HepG2 (cell line): ENCODE measurements around the gene PRR33. TPM values are rescaled to one million over a fixed set of nuclear protein-coding genes. Genes with fewer than 3 reads are reported as not detected.
A peak's percentile ranks its signal among the peaks of the same experiment; 100 is the strongest.

ENCODE experiments used
- ATAC-seq: fragments of 200-7000 bp; cut with Tn5 transposase; 3 replicates; pipeline ENCODE4 v1.9.1; 2020; ENCODE audit warnings: mild to moderate bottlenecking, moderate library complexity
- BruUV-seq: library from RNA; stranded (reverse); fragments of 400-500 nt; replicated peaks from 2 replicates; lab custom pipeline; 2021; lab: Mats Ljungman, UMichigan
- CTCF ChIA-PET: fragments of 300-600 bp; formaldehyde crosslinking; extraction: SDS; loops from one replicate; lab custom pipeline; 2021; ENCODE audit warnings: low total read pairs, inconsistent platforms, low intra/inter-chr PET ratio; lab: Yijun Ruan, JAX
- POLR2A ChIA-PET: fragments of 350-600 bp; sonication (Branson Sonifier 250); formaldehyde crosslinking; loops from one replicate; lab custom pipeline; 2020; ENCODE audit warnings: antibody characterized with exemption, inconsistent platforms; lab: Yijun Ruan, JAX
- DNase-seq: peaks from one replicate; pipeline ENCODE4 v3.0.0-alpha.2; 2015; ENCODE audit warnings: low spot score
- FAIRE-seq: peaks from 3 replicates; lab custom pipeline; 2011; peaks lifted over from hg19 to GRCh38; lab: Jason Lieb, UNC
- H2AFZ ChIP-seq: one replicate; pipeline ENCODE4 v1.6.1; 2011; ENCODE audit warnings: low read length, inconsistent platforms
- H3K27ac ChIP-seq: fragments of 300-600 bp; 3 replicates; pipeline ENCODE4 v1.8.0; 2011; ENCODE audit warnings: mixed run types, mild to moderate bottlenecking, mixed read lengths, low read length, inconsistent platforms; ENCODE audit not compliant: insufficient read depth; ENCODE audit errors: extremely low read length
- H3K27me3 ChIP-seq, 2 experiments: fragments of 200-600 bp in 1 of 2; 2 replicates in 1 of 2; 3 replicates in 1 of 2; pipeline versions ENCODE4 v1.6.0 to v1.8.0; 2011; ENCODE audit warnings: low read length in 2 of 2, mild to moderate bottlenecking in 2 of 2, moderate library complexity in 2 of 2, inconsistent platforms in 1 of 2; ENCODE audit not compliant: insufficient read depth in 2 of 2, control insufficient read depth in 1 of 2
- H3K36me3 ChIP-seq, 2 experiments: fragments of 200-600 bp in 1 of 2; replicated peaks in 1 of 2; 2 replicates in 1 of 2; 3 replicates in 1 of 2; pipeline versions ENCODE4 v1.5.1 to v1.8.0; 2011; ENCODE audit warnings: low read length in 2 of 2, inconsistent platforms in 1 of 2; ENCODE audit not compliant: insufficient read depth in 2 of 2, control insufficient read depth in 1 of 2
- H3K4me1 ChIP-seq: 2 replicates; pipeline ENCODE4 v1.5.1; 2012; ENCODE audit warnings: low read length, inconsistent platforms; ENCODE audit not compliant: insufficient read depth
- H3K4me2 ChIP-seq: 2 replicates; pipeline ENCODE4 v1.6.0; 2011; ENCODE audit warnings: low read depth, low read length, inconsistent platforms
- H3K4me3 ChIP-seq, 3 experiments: fragments of 200-600 bp in 1 of 3; sonication (generic), shearing (Covaris generic) in 1 of 3; replicated peaks in 1 of 3; 2 replicates each; pipeline ENCODE4 v1.5.1; 2011 to 2016; ENCODE audit warnings: low read length in 3 of 3, inconsistent platforms in 2 of 3, low read depth in 2 of 3, mild to moderate bottlenecking in 2 of 3, control low read depth in 1 of 3, mixed read lengths in 1 of 3; ENCODE audit not compliant: insufficient read depth in 1 of 3
- H3K79me2 ChIP-seq: one replicate; pipeline ENCODE4 v1.6.1; 2011; ENCODE audit warnings: low read length, inconsistent platforms; ENCODE audit not compliant: insufficient read depth
- H3K9ac ChIP-seq: 2 replicates; pipeline ENCODE4 v1.6.0; 2011; ENCODE audit warnings: mild to moderate bottlenecking, low read depth, low read length, inconsistent platforms; ENCODE audit not compliant: insufficient read depth
- H3K9me3 ChIP-seq: 2 replicates; pipeline ENCODE4 v1.5.1; 2012; ENCODE audit warnings: mild to moderate bottlenecking, low read length
- H4K20me1 ChIP-seq: 2 replicates; pipeline ENCODE4 v1.6.0; 2011; ENCODE audit warnings: inconsistent platforms, mild to moderate bottlenecking, low read length, moderate library complexity; ENCODE audit not compliant: insufficient read depth
- CENPX ChIP-seq: sonication (generic); formaldehyde crosslinking; IDR thresholded peaks from 2 replicates; pipeline ENCODE4 v1.9.0; 2021; ENCODE audit warnings: mild to moderate bottlenecking, missing genetic modification reagents, moderate library complexity
- IKZF5 ChIP-seq: IDR thresholded peaks from 2 replicates; pipeline ENCODE4 v1.6.1; 2018; ENCODE audit warnings: missing genetic modification reagents, mild to moderate bottlenecking, missing compliant biosample characterization
- KAT2B ChIP-seq: fragments of 150-350 bp; IDR thresholded peaks from 2 replicates; pipeline ENCODE4 v1.6.1; 2014; ENCODE audit warnings: low read depth, low read length, borderline replicate concordance
- KLF15 ChIP-seq: sonication (generic); formaldehyde crosslinking; IDR thresholded peaks from 2 replicates; pipeline ENCODE4 v1.8.1; 2023; ENCODE audit warnings: borderline replicate concordance, mild to moderate bottlenecking, inconsistent platforms, missing genetic modification reagents, mixed read lengths
- MIER3 ChIP-seq: IDR thresholded peaks from 2 replicates; pipeline ENCODE4 v1.6.1; 2016; ENCODE audit warnings: missing compliant biosample characterization, borderline replicate concordance
- TEF ChIP-seq: sonication (generic); formaldehyde crosslinking; IDR thresholded peaks from 2 replicates; pipeline ENCODE4 v1.5.0; 2020; ENCODE audit warnings: missing genetic modification reagents
- TOPORS ChIP-seq: sonication (generic); formaldehyde crosslinking; IDR thresholded peaks from 2 replicates; pipeline ENCODE4 v1.8.0; 2023; ENCODE audit warnings: mild to moderate bottlenecking, missing genetic modification reagents
- ZFX ChIP-seq: sonication (generic); formaldehyde crosslinking; IDR thresholded peaks from 2 replicates; pipeline ENCODE4 v1.4.0; 2020; ENCODE audit warnings: mild to moderate bottlenecking, low read depth, missing genetic modification reagents, moderate library complexity
- ZNF710 ChIP-seq: sonication (generic); formaldehyde crosslinking; IDR thresholded peaks from 2 replicates; pipeline ENCODE4 v1.5.0; 2020; ENCODE audit warnings: mild to moderate bottlenecking, missing genetic modification reagents, borderline replicate concordance
- WGBS: methylation state at CpG from one replicate; pipeline ENCODE4 v1.1.6; 2017; ENCODE audit warnings: low lambda C conversion rate; 5-methylcytosine and 5-hydroxymethylcytosine counted together
- in situ Hi-C: cut with HindIII; loops from 2 replicates; pipeline ENCODE4 v1.10.0; 2017; ENCODE audit warnings: low pct_unique_long_range_greater_than_20kb; ENCODE audit not compliant: extremely low pct_ligation_motif_present
- intact Hi-C: fragments of 100-400 bp; cut with micrococcal nuclease; formaldehyde crosslinking; loops from one replicate; pipeline ENCODE4 v1.10.0; 2022; ENCODE audit not compliant: unreplicated experiment
- polyA plus RNA-seq, 8 experiments: library from polyadenylated mRNA; depleted of rRNA in 3 of 8; stranded (reverse) in 7 of 8; unstranded in 1 of 8; fragments of >200 nt; fragmentation: Illumina TruSeq in 4 of 8; extraction: Trizol in 4 of 8; gene quantifications; 2 replicates each; pipeline versions ENCODE4 v1.2.1 to v1.2.3, GENCODE V29; 2011 to 2016; ENCODE audit warnings: low read depth in 4 of 8, missing spikeins in 1 of 8, mixed read lengths in 1 of 8; ENCODE audit not compliant: insufficient read depth in 1 of 8
- total RNA-seq, 5 experiments: library from RNA; depleted of rRNA; stranded (reverse); fragments of >200 nt; fragmentation: Illumina TruSeq; extraction: Trizol; gene quantifications; 2 replicates each; pipeline ENCODE4 v1.2.3, GENCODE V29; 2016; ENCODE audit warnings: low read depth in 1 of 5

PRR33 gene
- total and polyA plus RNA-seq, 2 of the 13 experiments (the other 11 are each of a cell fraction or from before 2014, with no cell fraction given) = not detected

- TF ChIP-seq TOPORS (CRISPR knock-in tag) = no peak
- no peak for TF ChIP-seq KLF15
- TF ChIP-seq KAT2B = no peak
- no peak for TF ChIP-seq ZNF710 (CRISPR knock-in tag)
- no peak for TF ChIP-seq MIER3
- TF ChIP-seq TEF (CRISPR knock-in tag) = no peak
- no peak for TF ChIP-seq CENPX (CRISPR knock-in tag)
- no peak for TF ChIP-seq ZFX (CRISPR knock-in tag)
- no peak for TF ChIP-seq IKZF5 (CRISPR knock-in tag)
- TF ChIP-seq, all 625 proteins: peak for 0
- no peaks in the 10 kb centered on the region for H3K9me3 ChIP-seq
- no peak overlapping the region for H3K27ac ChIP-seq
- no peak overlapping the region for H2AFZ ChIP-seq
- H3K4me3 ChIP-seq = no peak overlapping the region
- FAIRE-seq (no peak), DNase-seq (no peak), ATAC-seq (peak; percentile 20)
- CTCF ChIA-PET = no interaction called here
- WGBS = 82% methylated on average over 3 of the region's 34 CpGs
- H3K36me3 ChIP-seq = no peaks in the 10 kb centered on the region
- peaks cover 18 to 64% of the 10 kb centered on the region in 2 experiments for H3K27me3 ChIP-seq
- H3K4me2 ChIP-seq = no peak overlapping the region
- intact Hi-C loops (no loop called here), in situ Hi-C loops (no loop called here)
- no peaks in the 10 kb centered on the region for H3K4me1 ChIP-seq
- no peaks in the 10 kb centered on the region for H3K79me2 ChIP-seq
- no peak overlapping the region for H3K9ac ChIP-seq
- H4K20me1 ChIP-seq = no peaks in the 10 kb centered on the region
- BruUV-seq = no TSS peak
- POLR2A ChIA-PET = no interaction called here
Measured at GRCh38 chr11:1936781-1937615, 45.3 kb upstream of the PRR33 start.
